GM23338 (cell line): Measurements from ENCODE around the gene RGS19. TPM values are rescaled to one million over a fixed set of nuclear protein-coding genes. Genes with fewer than 3 reads are reported as not detected.

Experiments
- ATAC-seq: fragments of 200-7000 bp; cut with Tn5 transposase; 3 replicates; pipeline ENCODE4 v1.9.1; 2020
- DNase-seq: peaks from one replicate; pipeline ENCODE4 v3.0.0-alpha.2; 2015; ENCODE audit warnings: low spot score
- H2AFZ ChIP-seq: fragments of 200-600 bp; sonication (generic); 2 replicates; pipeline ENCODE4 v1.8.0; 2016; ENCODE audit warnings: antibody characterized with exemption, mild to moderate bottlenecking, moderate library complexity
- H3F3A ChIP-seq: fragments of 200-600 bp; sonication (generic); replicated peaks from 2 replicates; pipeline ENCODE4 v1.8.0; 2017; ENCODE audit warnings: antibody characterized with exemption, mixed run types, low read depth
- H3K27ac ChIP-seq: fragments of 200-600 bp; sonication (generic); 2 replicates; pipeline ENCODE4 v1.6.1; 2016; ENCODE audit warnings: low read depth
- H3K27me3 ChIP-seq: fragments of 200-600 bp; sonication (generic); 2 replicates; pipeline ENCODE4 v1.8.0; 2016; ENCODE audit warnings: mild to moderate bottlenecking, mixed run types, moderate library complexity; ENCODE audit not compliant: insufficient read depth
- H3K36me3 ChIP-seq: fragments of 200-600 bp; sonication (generic); 2 replicates; pipeline ENCODE4 v1.8.0; 2016; ENCODE audit warnings: mild to moderate bottlenecking; ENCODE audit not compliant: insufficient read depth
- H3K4me1 ChIP-seq: fragments of 200-600 bp; sonication (generic); 2 replicates; pipeline ENCODE4 v1.8.0; 2016; ENCODE audit warnings: mild to moderate bottlenecking, moderate library complexity; ENCODE audit not compliant: insufficient read depth
- H3K4me2 ChIP-seq: fragments of 200-600 bp; sonication (generic); 2 replicates; pipeline ENCODE4 v1.7.1; 2017; ENCODE audit warnings: mixed run types
- H3K4me3 ChIP-seq: fragments of 200-600 bp; sonication (generic); 2 replicates; pipeline ENCODE4 v1.6.1; 2016; ENCODE audit warnings: mixed run types
- H3K79me2 ChIP-seq: fragments of 200-600 bp; sonication (generic); replicated peaks from 2 replicates; pipeline ENCODE4 v1.8.0; 2017; ENCODE audit warnings: mild to moderate bottlenecking; ENCODE audit not compliant: insufficient read depth
- H3K9me2 ChIP-seq: fragments of 200-600 bp; sonication (generic); 2 replicates; pipeline ENCODE4 v1.8.0; 2017; ENCODE audit not compliant: insufficient read depth
- H4K20me1 ChIP-seq: fragments of 200-600 bp; sonication (generic); replicated peaks from 2 replicates; pipeline ENCODE4 v1.8.0; 2017; ENCODE audit warnings: mild to moderate bottlenecking; ENCODE audit not compliant: insufficient read depth
- H3K27ac Mint-ChIP-seq: 2 replicates; pipeline ENCODE4 v1.8.0; 2020; ENCODE audit warnings: inconsistent platforms, mild to moderate bottlenecking, moderate library complexity, mixed read lengths
- H3K27me3 Mint-ChIP-seq: 3 replicates; pipeline ENCODE4 v1.8.0; 2022; ENCODE audit warnings: low read depth, mild to moderate bottlenecking, moderate library complexity, mixed read lengths, inconsistent platforms; ENCODE audit not compliant: insufficient read depth, poor library complexity
- H3K36me3 Mint-ChIP-seq: 3 replicates; pipeline ENCODE4 v1.8.0; 2021; ENCODE audit warnings: low read depth, mild to moderate bottlenecking, inconsistent platforms, moderate library complexity, mixed read lengths
- H3K4me1 Mint-ChIP-seq: 3 replicates; pipeline ENCODE4 v1.8.0; 2020; ENCODE audit warnings: mild to moderate bottlenecking, inconsistent platforms, mixed read lengths
- H3K4me3 Mint-ChIP-seq: 3 replicates; pipeline ENCODE4 v1.8.0; 2021; ENCODE audit warnings: moderate library complexity, mild to moderate bottlenecking, inconsistent platforms, mixed read lengths
- H3K9me3 Mint-ChIP-seq: 3 replicates; pipeline ENCODE4 v1.8.0; 2020; ENCODE audit warnings: moderate library complexity, mild to moderate bottlenecking, inconsistent platforms, mixed read lengths
- CREB1 ChIP-seq: fragments of 250-450 bp; sonication (Bioruptor Pico); IDR thresholded peaks from 2 replicates; pipeline ENCODE4 v1.5.0; 2020; ENCODE audit warnings: low read depth, mild to moderate bottlenecking, moderate library complexity
- ETS1 ChIP-seq: IDR thresholded peaks from 2 replicates; pipeline ENCODE4 v1.6.1; 2016; ENCODE audit warnings: antibody characterized with exemption
- EZH2 ChIP-seq: fragments of 200-600 bp; sonication (generic); IDR thresholded peaks from one replicate; pipeline ENCODE4 v1.8.0; 2017; ENCODE audit warnings: antibody characterized with exemption, mild to moderate bottlenecking, low read depth; ENCODE audit not compliant: unreplicated experiment
- NANOG ChIP-seq: IDR thresholded peaks from 2 replicates; pipeline ENCODE4 v1.6.1; 2016; ENCODE audit warnings: antibody characterized with exemption, borderline replicate concordance
- POLR2AphosphoS5 ChIP-seq: IDR thresholded peaks from 2 replicates; pipeline ENCODE4 v1.6.1; 2016; ENCODE audit warnings: antibody characterized with exemption, low read depth
- STAT1 ChIP-seq: IDR thresholded peaks from one replicate; pipeline ENCODE4 v1.6.1; 2016; ENCODE audit warnings: antibody characterized with exemption; ENCODE audit not compliant: unreplicated experiment
- ZNF114 ChIP-seq: fragments of 250-450 bp; sonication (Bioruptor Pico); IDR thresholded peaks from 2 replicates; pipeline ENCODE4 v1.5.0; 2020; ENCODE audit warnings: mild to moderate bottlenecking, moderate library complexity
- ZNF331 ChIP-seq: fragments of 250-450 bp; sonication (Bioruptor Pico); IDR thresholded peaks from 2 replicates; pipeline ENCODE4 v1.5.0; 2020; ENCODE audit warnings: low read depth, mild to moderate bottlenecking, moderate library complexity
- polyA plus RNA-seq: library from polyadenylated mRNA; unstranded; fragments of >200 nt; fragmentation: Nextera tagmentation; extraction: Ambion mirVana; gene quantifications from 2 replicates; pipeline ENCODE4 v1.2.1, GENCODE V29; 2016
- total RNA-seq: library from RNA; depleted of rRNA; stranded (reverse); fragments of >200 nt; shearing (Covaris generic); gene quantifications from 2 replicates; pipeline ENCODE4 v1.2.3, GENCODE V29; 2014
- TF ChIP-seq, protein P1 (sequence below): IDR thresholded peaks from one replicate; pipeline ENCODE4 v1.6.1; 2018; ENCODE audit warnings: antibody characterized with exemption; ENCODE audit not compliant: unreplicated experiment
- TF ChIP-seq, protein P2 (sequence below): fragments of 250-450 bp; sonication (Bioruptor Pico); IDR thresholded peaks from 2 replicates; pipeline ENCODE4 v1.5.0; 2020; ENCODE audit warnings: mild to moderate bottlenecking, moderate library complexity

Gene RGS19
- total and polyA plus RNA-seq, 2 experiments from 2014 or later: 13.1 to 19.7 TPM

DNA sequence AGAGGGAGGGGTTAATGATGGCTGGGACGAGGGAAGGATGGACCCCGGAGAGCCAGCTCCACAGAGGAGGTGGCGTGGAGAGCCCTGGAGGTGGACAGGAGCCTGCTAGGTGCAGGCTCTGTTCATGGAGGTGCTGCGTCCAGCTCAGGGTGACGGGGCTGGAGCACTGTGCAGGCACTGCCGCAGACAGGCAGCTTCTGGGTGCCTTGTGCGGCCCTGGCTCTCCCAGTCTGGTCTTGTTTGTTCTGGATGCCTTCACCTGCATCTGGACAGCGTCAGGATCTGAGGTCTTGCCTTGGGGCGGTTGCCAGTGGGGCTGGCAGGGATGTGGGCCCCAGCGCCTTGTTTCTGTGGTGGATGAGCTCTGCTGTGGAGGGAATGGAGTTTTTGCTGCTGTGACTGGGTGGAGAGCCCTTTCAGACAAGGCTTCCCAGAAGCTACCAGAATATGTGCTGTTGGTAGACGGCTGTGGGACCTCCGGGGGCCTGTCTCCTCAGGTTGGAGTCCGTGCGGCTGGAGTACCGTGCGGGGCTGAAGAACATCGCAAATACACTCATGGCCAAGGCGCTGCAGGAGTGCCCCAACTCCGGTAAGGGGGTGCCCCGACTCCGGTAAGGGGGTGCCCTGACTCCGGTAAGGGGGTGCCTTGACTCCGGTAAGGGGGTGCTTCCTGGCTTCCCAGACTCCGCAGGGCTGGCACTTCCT, 51.2 kb downstream of the RGS19 start:
- Mint-ChIP-seq H3K4me3 (no peak overlapping the region), H3K9me3 (no peaks in the 10 kb centered on the region), H3K27ac (no peak overlapping the region), H3K4me1 (no peaks in the 10 kb centered on the region; the same call in 2 of the 3 replicates), H3K27me3 (peaks cover 8% of the 10 kb centered on the region), H3K36me3 (peaks cover 69% of the 10 kb centered on the region)
- no peak overlapping the region for H3K4me2 ChIP-seq
- DNase-seq (no peak), ATAC-seq (no peak)
- H3K27ac ChIP-seq: no peak overlapping the region
- H2AFZ ChIP-seq: no peak overlapping the region
- H3K79me2 ChIP-seq: no peaks in the 10 kb centered on the region
- H3K27me3 ChIP-seq: no peaks in the 10 kb centered on the region
- H3K4me1 ChIP-seq: no peaks in the 10 kb centered on the region
- H3F3A ChIP-seq: no peaks in the 10 kb centered on the region
- H3K9me2 ChIP-seq: no peaks in the 10 kb centered on the region
- H3K36me3 ChIP-seq: peaks cover 5% of the 10 kb centered on the region; the same call in 1 of the 2 replicates
- H3K4me3 ChIP-seq: no peak overlapping the region
- TF ChIP-seq, protein P1, sequence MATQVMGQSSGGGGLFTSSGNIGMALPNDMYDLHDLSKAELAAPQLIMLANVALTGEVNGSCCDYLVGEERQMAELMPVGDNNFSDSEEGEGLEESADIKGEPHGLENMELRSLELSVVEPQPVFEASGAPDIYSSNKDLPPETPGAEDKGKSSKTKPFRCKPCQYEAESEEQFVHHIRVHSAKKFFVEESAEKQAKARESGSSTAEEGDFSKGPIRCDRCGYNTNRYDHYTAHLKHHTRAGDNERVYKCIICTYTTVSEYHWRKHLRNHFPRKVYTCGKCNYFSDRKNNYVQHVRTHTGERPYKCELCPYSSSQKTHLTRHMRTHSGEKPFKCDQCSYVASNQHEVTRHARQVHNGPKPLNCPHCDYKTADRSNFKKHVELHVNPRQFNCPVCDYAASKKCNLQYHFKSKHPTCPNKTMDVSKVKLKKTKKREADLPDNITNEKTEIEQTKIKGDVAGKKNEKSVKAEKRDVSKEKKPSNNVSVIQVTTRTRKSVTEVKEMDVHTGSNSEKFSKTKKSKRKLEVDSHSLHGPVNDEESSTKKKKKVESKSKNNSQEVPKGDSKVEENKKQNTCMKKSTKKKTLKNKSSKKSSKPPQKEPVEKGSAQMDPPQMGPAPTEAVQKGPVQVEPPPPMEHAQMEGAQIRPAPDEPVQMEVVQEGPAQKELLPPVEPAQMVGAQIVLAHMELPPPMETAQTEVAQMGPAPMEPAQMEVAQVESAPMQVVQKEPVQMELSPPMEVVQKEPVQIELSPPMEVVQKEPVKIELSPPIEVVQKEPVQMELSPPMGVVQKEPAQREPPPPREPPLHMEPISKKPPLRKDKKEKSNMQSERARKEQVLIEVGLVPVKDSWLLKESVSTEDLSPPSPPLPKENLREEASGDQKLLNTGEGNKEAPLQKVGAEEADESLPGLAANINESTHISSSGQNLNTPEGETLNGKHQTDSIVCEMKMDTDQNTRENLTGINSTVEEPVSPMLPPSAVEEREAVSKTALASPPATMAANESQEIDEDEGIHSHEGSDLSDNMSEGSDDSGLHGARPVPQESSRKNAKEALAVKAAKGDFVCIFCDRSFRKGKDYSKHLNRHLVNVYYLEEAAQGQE: no peak
- TF ChIP-seq ZNF114 (CRISPR knock-in tag) (no peak), NANOG (no peak), POLR2AphosphoS5 (no peak), CREB1 (CRISPR knock-in tag) (no peak), ETS1 (no peak), ZNF331 (CRISPR knock-in tag) (no peak), EZH2 (no peak), STAT1 (no peak)
- TF ChIP-seq, protein P2, sequence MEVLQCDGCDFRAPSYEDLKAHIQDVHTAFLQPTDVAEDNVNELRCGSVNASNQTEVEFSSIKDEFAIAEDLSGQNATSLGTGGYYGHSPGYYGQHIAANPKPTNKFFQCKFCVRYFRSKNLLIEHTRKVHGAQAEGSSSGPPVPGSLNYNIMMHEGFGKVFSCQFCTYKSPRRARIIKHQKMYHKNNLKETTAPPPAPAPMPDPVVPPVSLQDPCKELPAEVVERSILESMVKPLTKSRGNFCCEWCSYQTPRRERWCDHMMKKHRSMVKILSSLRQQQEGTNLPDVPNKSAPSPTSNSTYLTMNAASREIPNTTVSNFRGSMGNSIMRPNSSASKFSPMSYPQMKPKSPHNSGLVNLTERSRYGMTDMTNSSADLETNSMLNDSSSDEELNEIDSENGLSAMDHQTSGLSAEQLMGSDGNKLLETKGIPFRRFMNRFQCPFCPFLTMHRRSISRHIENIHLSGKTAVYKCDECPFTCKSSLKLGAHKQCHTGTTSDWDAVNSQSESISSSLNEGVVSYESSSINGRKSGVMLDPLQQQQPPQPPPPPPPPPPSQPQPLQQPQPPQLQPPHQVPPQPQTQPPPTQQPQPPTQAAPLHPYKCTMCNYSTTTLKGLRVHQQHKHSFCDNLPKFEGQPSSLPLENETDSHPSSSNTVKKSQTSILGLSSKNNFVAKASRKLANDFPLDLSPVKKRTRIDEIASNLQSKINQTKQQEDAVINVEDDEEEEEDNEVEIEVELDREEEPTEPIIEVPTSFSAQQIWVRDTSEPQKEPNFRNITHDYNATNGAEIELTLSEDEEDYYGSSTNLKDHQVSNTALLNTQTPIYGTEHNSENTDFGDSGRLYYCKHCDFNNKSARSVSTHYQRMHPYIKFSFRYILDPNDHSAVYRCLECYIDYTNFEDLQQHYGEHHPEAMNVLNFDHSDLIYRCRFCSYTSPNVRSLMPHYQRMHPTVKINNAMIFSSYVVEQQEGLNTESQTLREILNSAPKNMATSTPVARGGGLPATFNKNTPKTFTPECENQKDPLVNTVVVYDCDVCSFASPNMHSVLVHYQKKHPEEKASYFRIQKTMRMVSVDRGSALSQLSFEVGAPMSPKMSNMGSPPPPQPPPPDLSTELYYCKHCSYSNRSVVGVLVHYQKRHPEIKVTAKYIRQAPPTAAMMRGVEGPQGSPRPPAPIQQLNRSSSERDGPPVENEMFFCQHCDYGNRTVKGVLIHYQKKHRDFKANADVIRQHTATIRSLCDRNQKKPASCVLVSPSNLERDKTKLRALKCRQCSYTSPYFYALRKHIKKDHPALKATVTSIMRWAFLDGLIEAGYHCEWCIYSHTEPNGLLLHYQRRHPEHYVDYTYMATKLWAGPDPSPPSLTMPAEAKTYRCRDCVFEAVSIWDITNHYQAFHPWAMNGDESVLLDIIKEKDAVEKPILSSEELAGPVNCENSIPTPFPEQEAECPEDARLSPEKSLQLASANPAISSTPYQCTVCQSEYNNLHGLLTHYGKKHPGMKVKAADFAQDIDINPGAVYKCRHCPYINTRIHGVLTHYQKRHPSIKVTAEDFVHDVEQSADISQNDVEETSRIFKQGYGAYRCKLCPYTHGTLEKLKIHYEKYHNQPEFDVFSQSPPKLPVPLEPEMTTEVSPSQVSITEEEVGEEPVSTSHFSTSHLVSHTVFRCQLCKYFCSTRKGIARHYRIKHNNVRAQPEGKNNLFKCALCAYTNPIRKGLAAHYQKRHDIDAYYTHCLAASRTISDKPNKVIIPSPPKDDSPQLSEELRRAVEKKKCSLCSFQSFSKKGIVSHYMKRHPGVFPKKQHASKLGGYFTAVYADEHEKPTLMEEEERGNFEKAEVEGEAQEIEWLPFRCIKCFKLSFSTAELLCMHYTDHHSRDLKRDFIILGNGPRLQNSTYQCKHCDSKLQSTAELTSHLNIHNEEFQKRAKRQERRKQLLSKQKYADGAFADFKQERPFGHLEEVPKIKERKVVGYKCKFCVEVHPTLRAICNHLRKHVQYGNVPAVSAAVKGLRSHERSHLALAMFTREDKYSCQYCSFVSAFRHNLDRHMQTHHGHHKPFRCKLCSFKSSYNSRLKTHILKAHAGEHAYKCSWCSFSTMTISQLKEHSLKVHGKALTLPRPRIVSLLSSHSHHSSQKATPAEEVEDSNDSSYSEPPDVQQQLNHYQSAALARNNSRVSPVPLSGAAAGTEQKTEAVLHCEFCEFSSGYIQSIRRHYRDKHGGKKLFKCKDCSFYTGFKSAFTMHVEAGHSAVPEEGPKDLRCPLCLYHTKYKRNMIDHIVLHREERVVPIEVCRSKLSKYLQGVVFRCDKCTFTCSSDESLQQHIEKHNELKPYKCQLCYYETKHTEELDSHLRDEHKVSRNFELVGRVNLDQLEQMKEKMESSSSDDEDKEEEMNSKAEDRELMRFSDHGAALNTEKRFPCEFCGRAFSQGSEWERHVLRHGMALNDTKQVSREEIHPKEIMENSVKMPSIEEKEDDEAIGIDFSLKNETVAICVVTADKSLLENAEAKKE: no peak
- H4K20me1 ChIP-seq: no peaks in the 10 kb centered on the region
